Globus pallidus (tissue), 1 donor: Measurements from ENCODE around the gene JPH2.
"Not testable (repeated sequence)": the region's sequence is repeated elsewhere in the genome, so short reads cannot be mapped to it uniquely, and the experiment has no call there.

Experiments
- DNase-seq: peaks from one replicate; pipeline ENCODE4 v3.0.0-alpha.2; 2015; ENCODE audit warnings: low spot score

JPH2 gene

GRCh38 chr20:44159125-44159524 is 27.9 kb downstream of the JPH2 start:
- no peak for DNase-seq

- DNase-seq, result no peak
Measured at GRCh38 chr20:44157061-44157460, 29.9 kb downstream of the JPH2 start.

GRCh38 chr20:44154521-44155001 is 32.4 kb downstream of the JPH2 start:
- no peak for DNase-seq

GRCh38 chr20:44153636-44154043 is 33.3 kb downstream of the JPH2 start:
- DNase-seq, result no peak

- DNase-seq, result no peak
Measured at GRCh38 chr20:44151621-44152416, 35.2 kb downstream of the JPH2 start.

GRCh38 chr20:44146272-44146671 is 40.7 kb downstream of the JPH2 start:
- DNase-seq, result no peak

- DNase-seq, result no peak
Measured at GRCh38 chr20:44145131-44145775, 41.7 kb downstream of the JPH2 start.

GRCh38 chr20:44143936-44144335 is 43.1 kb downstream of the JPH2 start:
- DNase-seq, result no peak

GRCh38 chr20:44142413-44142812 is 44.6 kb downstream of the JPH2 start:
- no peak for DNase-seq

GRCh38 chr20:44141873-44142272 is 45.1 kb downstream of the JPH2 start:
- DNase-seq, result no peak

- DNase-seq, result no peak
Measured at GRCh38 chr20:44138867-44139266, 48.1 kb downstream of the JPH2 start.

- DNase-seq, result no peak
Measured at GRCh38 chr20:44137266-44137801, 49.7 kb downstream of the JPH2 start.

- no peak for DNase-seq
Measured at GRCh38 chr20:44136579-44137265, 50.3 kb downstream of the JPH2 start.

- DNase-seq, result no peak
Measured at GRCh38 chr20:44135417-44136204, 51.4 kb downstream of the JPH2 start.

GRCh38 chr20:44135012-44135412 is 52.0 kb downstream of the JPH2 start:
- DNase-seq, result no peak

GRCh38 chr20:44133424-44133823 is 53.6 kb downstream of the JPH2 start:
- no peak for DNase-seq

GRCh38 chr20:44131704-44132103 is 55.3 kb downstream of the JPH2 start:
- DNase-seq, result no peak

GRCh38 chr20:44129911-44130718 is 56.9 kb downstream of the JPH2 start:
- DNase-seq, result no peak

GRCh38 chr20:44129300-44129699 is 57.7 kb downstream of the JPH2 start:
- DNase-seq, result not testable (repeated sequence)

- no peak for DNase-seq
Measured at GRCh38 chr20:44126445-44126844, 60.5 kb downstream of the JPH2 start.
